DOHH2 (cell line): ENCODE measurements around the gene CMAS.

Experiments
- H3F3A ChIP-seq: fragments of 200-600 bp; sonication (generic), shearing (Covaris generic); 2 replicates; pipeline ENCODE4 v1.6.0; 2016; ENCODE audit warnings: antibody characterized with exemption, mild to moderate bottlenecking; ENCODE audit not compliant: control insufficient read depth, insufficient read depth
- H3K27ac ChIP-seq: fragments of 200-600 bp; sonication (generic); 2 replicates; pipeline ENCODE4 v1.5.1; 2014; ENCODE audit warnings: low read depth, mild to moderate bottlenecking, low read length, moderate library complexity
- H3K27me3 ChIP-seq: fragments of 200-600 bp; sonication (generic); 2 replicates; pipeline ENCODE4 v1.6.1; 2014; ENCODE audit warnings: mild to moderate bottlenecking, low read length, mixed read lengths; ENCODE audit not compliant: control insufficient read depth
- H3K36me3 ChIP-seq: fragments of 200-600 bp; sonication (generic); 2 replicates; pipeline ENCODE4 v1.6.1; 2014; ENCODE audit warnings: mild to moderate bottlenecking, low read length, moderate library complexity, mixed read lengths; ENCODE audit not compliant: control insufficient read depth
- H3K4me1 ChIP-seq: fragments of 200-600 bp; sonication (generic); 2 replicates; pipeline ENCODE4 v1.6.1; 2014; ENCODE audit warnings: mild to moderate bottlenecking, low read length, mixed read lengths; ENCODE audit not compliant: control insufficient read depth
- H3K4me2 ChIP-seq: fragments of 200-600 bp; sonication (generic); 2 replicates; pipeline ENCODE4 v1.6.0; 2014; ENCODE audit warnings: mild to moderate bottlenecking, low read length, moderate library complexity
- H3K4me3 ChIP-seq: fragments of 200-600 bp; sonication (generic); 2 replicates; pipeline ENCODE4 v1.5.1; 2014; ENCODE audit warnings: mild to moderate bottlenecking, low read length, mixed read lengths
- H3K79me2 ChIP-seq: fragments of 200-600 bp; sonication (generic); 2 replicates; pipeline ENCODE4 v1.6.1; 2014; ENCODE audit warnings: mild to moderate bottlenecking, low read length, mixed read lengths; ENCODE audit not compliant: control insufficient read depth
- H3K9me2 ChIP-seq: fragments of 200-600 bp; sonication (generic); replicated peaks from 2 replicates; pipeline ENCODE4 v1.6.1; 2014; ENCODE audit warnings: mild to moderate bottlenecking, low read length, mixed read lengths; ENCODE audit not compliant: control insufficient read depth
- H3K9me3 ChIP-seq: fragments of 200-600 bp; sonication (generic); 2 replicates; pipeline ENCODE4 v1.6.1; 2014; ENCODE audit warnings: antibody characterized with exemption, low read length, mixed read lengths; ENCODE audit not compliant: control insufficient read depth, insufficient read depth
- H4K20me1 ChIP-seq: fragments of 200-600 bp; sonication (generic); 2 replicates; pipeline ENCODE4 v1.6.0; 2014; ENCODE audit warnings: low read depth, mild to moderate bottlenecking, antibody characterized with exemption, low read length, moderate library complexity; ENCODE audit not compliant: control insufficient read depth, insufficient read depth
- CTCF ChIP-seq: fragments of 200-600 bp; sonication (generic); IDR thresholded peaks from one replicate; pipeline ENCODE4 v1.5.1; 2014; ENCODE audit warnings: antibody characterized with exemption, mild to moderate bottlenecking, low read depth, low read length; ENCODE audit not compliant: poor library complexity, severe bottlenecking
- EZH2phosphoT487 ChIP-seq: fragments of 200-600 bp; sonication (generic); IDR thresholded peaks from 2 replicates; pipeline ENCODE4 v1.6.1; 2017; ENCODE audit warnings: borderline replicate concordance, mild to moderate bottlenecking, antibody characterized with exemption, low read length, moderate library complexity, mixed read lengths

The CMAS gene

GRCh38 chr12:22054155-22054554 lies 8.1 kb downstream of the CMAS start:
- Histone ChIP-seq H3K27ac (no peak overlapping the region), H3K27me3 (no peaks in the 10 kb centered on the region), H3K79me2 (peaks cover 22% of the 10 kb centered on the region), H3F3A (no peaks in the 10 kb centered on the region), H3K4me1 (no peaks in the 10 kb centered on the region), H4K20me1 (no peaks in the 10 kb centered on the region), H3K4me3 (no peak overlapping the region), H3K9me2 (no peaks in the 10 kb centered on the region), H3K9me3 (no peaks in the 10 kb centered on the region), H3K36me3 (peaks cover 35% of the 10 kb centered on the region), H3K4me2 (no peak overlapping the region)
- TF ChIP-seq EZH2phosphoT487 = no peak

- TF ChIP-seq CTCF = no peak
- TF ChIP-seq EZH2phosphoT487 = no peak
- H3K27me3 ChIP-seq = no peaks in the 10 kb centered on the region
- peaks cover 4% of the 10 kb centered on the region for H3K79me2 ChIP-seq
- no peak overlapping the region for H3K27ac ChIP-seq
- H3K4me1 ChIP-seq = no peaks in the 10 kb centered on the region
- H3F3A ChIP-seq = no peaks in the 10 kb centered on the region
- H4K20me1 ChIP-seq = no peaks in the 10 kb centered on the region
- H3K9me2 ChIP-seq = no peaks in the 10 kb centered on the region
- H3K4me3 ChIP-seq = no peak overlapping the region
- H3K4me2 ChIP-seq = no peak overlapping the region
- no peaks in the 10 kb centered on the region for H3K9me3 ChIP-seq
- H3K36me3 ChIP-seq = peaks cover 40% of the 10 kb centered on the region
Observed at GRCh38 chr12:22056607-22057006, 10.6 kb downstream of the CMAS start.

GRCh38 chr12:22059976-22060647 lies 14.1 kb downstream of the CMAS start:
- no peaks in the 10 kb centered on the region for H3K79me2 ChIP-seq
- no peaks in the 10 kb centered on the region for H4K20me1 ChIP-seq
- H3K4me2 ChIP-seq = no peak overlapping the region
- H3K4me3 ChIP-seq = no peak overlapping the region
- H3K27me3 ChIP-seq = no peaks in the 10 kb centered on the region
- TF ChIP-seq EZH2phosphoT487 (no peak), CTCF (no peak)
- H3K36me3 ChIP-seq = peaks cover 62% of the 10 kb centered on the region
- H3F3A ChIP-seq = no peaks in the 10 kb centered on the region
- H3K4me1 ChIP-seq = no peaks in the 10 kb centered on the region
- no peaks in the 10 kb centered on the region for H3K9me2 ChIP-seq
- no peaks in the 10 kb centered on the region for H3K9me3 ChIP-seq
- H3K27ac ChIP-seq = no peak overlapping the region

GRCh38 chr12:22064968-22065367 lies 18.9 kb downstream of the CMAS start:
- Histone ChIP-seq H3K9me2 (no peaks in the 10 kb centered on the region), H3F3A (no peaks in the 10 kb centered on the region), H3K79me2 (no peaks in the 10 kb centered on the region), H3K27me3 (no peaks in the 10 kb centered on the region), H4K20me1 (no peaks in the 10 kb centered on the region), H3K4me3 (no peak overlapping the region), H3K27ac (no peak overlapping the region), H3K4me1 (no peaks in the 10 kb centered on the region), H3K9me3 (no peaks in the 10 kb centered on the region), H3K36me3 (peaks cover 35% of the 10 kb centered on the region), H3K4me2 (no peak overlapping the region)
- no peak for TF ChIP-seq CTCF
- TF ChIP-seq EZH2phosphoT487 = no peak
